MM.1S (cell line): ENCODE measurements around the gene ELP6.

Source experiments
- CTCF ChIP-seq: fragments of 300-600 bp; sonication (generic); IDR thresholded peaks from 2 replicates; pipeline ENCODE4 v1.5.1; 2016; ENCODE audit warnings: antibody characterized with exemption, low read length, mixed read lengths
- EZH2 ChIP-seq: fragments of 300-600 bp; sonication (generic); optimal IDR thresholded peaks from 2 replicates; pipeline ENCODE3; 2017; ENCODE audit warnings: low read depth, mild to moderate bottlenecking, antibody characterized with exemption, low read length, mixed read lengths

DNA sequence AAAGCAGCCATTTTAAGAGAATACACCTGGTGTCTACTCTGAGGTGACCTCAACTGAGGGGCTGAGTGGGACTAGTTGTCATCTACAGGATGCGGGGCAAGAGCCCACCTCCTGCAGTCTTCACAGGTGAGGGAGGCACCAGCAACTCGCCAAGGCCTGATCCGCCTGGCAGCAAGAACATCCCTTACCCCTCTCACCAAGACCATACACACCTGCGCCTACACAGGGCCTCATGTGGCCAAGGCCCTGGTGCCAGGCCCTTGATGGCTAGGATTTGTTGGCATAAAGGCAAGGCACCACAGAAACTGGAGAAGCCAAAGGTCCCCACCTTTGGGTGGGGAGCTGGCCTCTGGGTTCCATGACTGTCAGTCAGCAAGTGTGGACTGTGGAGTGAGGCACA lies 18.4 kb downstream of the ELP6 start:
- TF ChIP-seq CTCF, result no peak
- no peak for TF ChIP-seq EZH2
